Neuronal stem cell (in vitro differentiated cells): Measurements from ENCODE around the gene SAMD11.

Experiments used
- DNase-seq: peaks from one replicate; pipeline ENCODE4 v3.0.0-alpha.2; 2013; ENCODE audit warnings: low spot score
- H2AFZ ChIP-seq: one replicate; pipeline ENCODE4 v1.6.1; 2013; ENCODE audit warnings: mild to moderate bottlenecking, low read length, inconsistent platforms
- H2AK5ac ChIP-seq: 2 replicates; pipeline ENCODE4 v1.6.1; 2013; ENCODE audit warnings: low read depth, mild to moderate bottlenecking, inconsistent platforms, low read length, moderate library complexity, mixed read lengths
- H2BK120ac ChIP-seq: 2 replicates; pipeline ENCODE4 v1.6.1; 2013; ENCODE audit warnings: low read depth, mild to moderate bottlenecking, inconsistent platforms, low read length, moderate library complexity, mixed read lengths
- H2BK12ac ChIP-seq: one replicate; pipeline ENCODE4 v1.6.1; 2013; ENCODE audit warnings: low read length, inconsistent platforms
- H2BK15ac ChIP-seq: 2 replicates; pipeline ENCODE4 v1.6.1; 2013; ENCODE audit warnings: mild to moderate bottlenecking, low read length, inconsistent platforms, mixed read lengths
- H2BK5ac ChIP-seq: one replicate; pipeline ENCODE4 v1.6.1; 2013; ENCODE audit warnings: inconsistent platforms, mild to moderate bottlenecking, low read length, moderate library complexity
- H3K14ac ChIP-seq: one replicate; pipeline ENCODE4 v1.6.1; 2013; ENCODE audit warnings: low read length, inconsistent platforms
- H3K18ac ChIP-seq: 2 replicates; pipeline ENCODE4 v1.6.1; 2013; ENCODE audit warnings: low read length, inconsistent platforms
- H3K23ac ChIP-seq: 2 replicates; pipeline ENCODE4 v1.6.1; 2013; ENCODE audit warnings: low read depth, mild to moderate bottlenecking, mixed read lengths, low read length, inconsistent platforms; ENCODE audit not compliant: poor library complexity
- H3K27ac ChIP-seq: replicated peaks from 3 replicates; pipeline ENCODE4 v1.5.1; 2013; ENCODE audit warnings: low read length, inconsistent platforms
- H3K27me3 ChIP-seq, 3 experiments: 2 replicates each; pipeline ENCODE4 v1.6.1; 2013; ENCODE audit warnings: low read length in 3 of 3, mild to moderate bottlenecking in 2 of 3, inconsistent platforms in 1 of 3, low read depth in 1 of 3, mixed read lengths in 1 of 3, moderate library complexity in 1 of 3; ENCODE audit not compliant: control insufficient read depth in 3 of 3, insufficient read depth in 3 of 3
- H3K36me3 ChIP-seq, 2 donors: replicated peaks in 1 of 2; 2 replicates each; pipeline ENCODE4 v1.6.1; 2013; ENCODE audit warnings: low read length in 2 of 2; ENCODE audit not compliant: control insufficient read depth in 2 of 2, insufficient read depth in 2 of 2
- H3K4ac ChIP-seq: 2 replicates; pipeline ENCODE4 v1.6.1; 2013; ENCODE audit warnings: inconsistent platforms, mild to moderate bottlenecking, low read length, moderate library complexity
- H3K4me1 ChIP-seq, 2 donors: 1 replicate in 1 of 2; 2 replicates in 1 of 2; pipeline ENCODE4 v1.6.1; 2013; ENCODE audit warnings: low read length in 2 of 2, low read depth in 1 of 2; ENCODE audit not compliant: control insufficient read depth in 2 of 2, insufficient read depth in 1 of 2
- H3K4me2 ChIP-seq: one replicate; pipeline ENCODE4 v1.6.1; 2013; ENCODE audit warnings: mild to moderate bottlenecking, low read length, inconsistent platforms; ENCODE audit not compliant: insufficient read depth, poor library complexity, severe bottlenecking
- H3K4me3 ChIP-seq, 2 donors: 2 replicates each; pipeline ENCODE4 v1.5.1; 2013; ENCODE audit warnings: low read length in 2 of 2, mild to moderate bottlenecking in 2 of 2, inconsistent platforms in 1 of 2, moderate library complexity in 1 of 2
- H3K79me1 ChIP-seq: one replicate; pipeline ENCODE4 v1.6.1; 2013; ENCODE audit warnings: low read depth, mild to moderate bottlenecking, inconsistent platforms, low read length, moderate library complexity
- H3K9ac ChIP-seq: one replicate; pipeline ENCODE4 v1.6.1; 2013; ENCODE audit warnings: mild to moderate bottlenecking, low read depth, low read length, inconsistent platforms; ENCODE audit not compliant: poor library complexity
- H3K9me3 ChIP-seq, 2 donors: replicated peaks in 1 of 2; 2 replicates each; pipeline versions ENCODE3 to v1.6.1; 2013; ENCODE audit warnings: low read length in 2 of 2, mild to moderate bottlenecking in 2 of 2, inconsistent platforms in 1 of 2, low read depth in 1 of 2, mixed read lengths in 1 of 2, moderate library complexity in 1 of 2; ENCODE audit not compliant: control insufficient read depth in 2 of 2, insufficient read depth in 1 of 2
- H4K8ac ChIP-seq: one replicate; pipeline ENCODE4 v1.6.1; 2013; ENCODE audit warnings: low read depth, mild to moderate bottlenecking, inconsistent platforms, low read length, moderate library complexity
- H4K91ac ChIP-seq: one replicate; pipeline ENCODE4 v1.6.1; 2013; ENCODE audit warnings: low read length, low read depth, mild to moderate bottlenecking, inconsistent platforms; ENCODE audit not compliant: poor library complexity
- WGBS, 2 donors: extraction: QIAGEN DNeasy Blood & Tissue Kit; methylation state at CpG; one replicate each; pipeline ENCODE4 v1.1.7; 2013; ENCODE audit warnings: missing lambda C conversion rate in 2 of 2, mixed read lengths in 1 of 2; ENCODE audit not compliant: insufficient read length in 2 of 2, insufficient replicate concordance in 1 of 2; ENCODE audit errors: extremely low coverage in 2 of 2; 5-methylcytosine and 5-hydroxymethylcytosine counted together

The SAMD11 gene

DNA sequence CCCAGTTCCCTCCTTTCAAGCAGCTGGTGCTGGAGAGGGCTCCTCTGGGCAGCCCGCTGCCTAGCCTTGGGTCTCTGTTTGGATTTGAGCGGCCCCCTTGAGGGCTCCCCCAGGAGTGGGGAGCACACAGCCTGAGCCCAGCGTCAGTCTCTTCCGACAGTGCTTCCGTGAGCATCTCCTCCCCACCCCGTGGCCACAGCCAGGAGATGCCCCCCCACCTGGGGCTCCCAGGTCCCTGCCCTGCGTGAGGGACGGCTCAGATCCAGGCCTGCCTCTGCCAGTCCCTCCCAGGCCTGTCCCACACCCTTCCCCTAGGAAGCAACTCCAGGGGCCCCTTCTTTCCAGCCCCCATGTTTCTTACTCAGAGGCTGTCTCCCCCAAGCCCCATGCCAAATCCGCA, 3.5 kb downstream of the SAMD11 start:
- Histone ChIP-seq H3K14ac (peak overlapping the region; percentile 82), H3K27ac (no peak overlapping the region), H2AFZ (no peak overlapping the region), H3K23ac (peak overlapping the region; percentile 52), H3K36me3 (no peaks in the 10 kb centered on the region), H3K4ac (no peak overlapping the region), H2BK120ac (no peak overlapping the region), H2BK5ac (no peak overlapping the region), H2BK12ac (no peak overlapping the region), H3K9me3 (peaks cover 0 to 2% of the 10 kb centered on the region in 2 donors), H3K4me1 (peaks cover 8 to 22% of the 10 kb centered on the region in 2 donors), H3K9ac (no peak overlapping the region), H3K27me3 (peaks cover 55 to 96% (median 95%) of the 10 kb centered on the region in 3 experiments), H3K4me3 (no peak overlapping the region), H4K8ac (no peak overlapping the region), H2BK15ac (no peak overlapping the region), H3K18ac (peak overlapping the region; percentile 64), H3K4me2 (no peak overlapping the region), H3K79me1 (no peaks in the 10 kb centered on the region), H2AK5ac (peak overlapping the region; percentile 60), H4K91ac (no peak overlapping the region)
- DNase-seq = no peak
- WGBS, 2 donors = no CpG with 5 or more reads among the region's 9 CpGs

DNA sequence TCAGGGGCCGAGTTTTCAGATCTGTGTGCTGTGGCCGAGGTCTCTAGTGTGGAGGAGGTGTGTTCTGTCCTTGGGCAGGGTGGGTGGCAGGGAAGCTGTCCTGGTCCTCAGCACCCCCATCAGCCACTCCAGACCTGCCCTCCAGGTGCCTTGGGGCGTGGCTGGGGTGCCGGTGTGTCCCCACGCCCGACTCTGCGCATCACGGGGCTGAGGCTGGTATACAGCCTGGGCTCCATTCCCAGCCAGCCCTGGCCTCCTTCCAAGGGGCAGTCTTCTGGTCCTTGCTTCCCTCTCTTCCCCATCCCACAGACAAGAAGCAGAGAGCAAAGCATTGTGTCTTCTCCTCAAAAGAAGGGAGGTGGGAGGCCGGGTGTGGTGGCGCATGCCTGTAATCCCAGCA, 4.0 kb downstream of the SAMD11 start:
- Histone ChIP-seq H4K91ac (no peak overlapping the region), H2BK12ac (peak overlapping the region; percentile 90), H3K4me2 (no peak overlapping the region), H3K36me3 (no peaks in the 10 kb centered on the region), H3K27me3 (peaks cover 53 to 96% (median 95%) of the 10 kb centered on the region in 3 experiments), H2AFZ (no peak overlapping the region), H3K14ac (peak overlapping the region; percentile 82), H3K23ac (peak overlapping the region; percentile 31), H2AK5ac (no peak overlapping the region), H4K8ac (no peak overlapping the region), H3K18ac (peak overlapping the region; percentile 64), H3K9ac (no peak overlapping the region), H3K9me3 (peaks cover 0 to 2% of the 10 kb centered on the region in 2 donors), H3K4me1 (peaks cover 8 to 20% of the 10 kb centered on the region in 2 donors), H3K4me3 (no peak overlapping the region), H2BK5ac (no peak overlapping the region), H3K79me1 (no peaks in the 10 kb centered on the region), H3K4ac (peak overlapping the region; percentile 89), H2BK120ac (no peak overlapping the region), H3K27ac (no peak overlapping the region), H2BK15ac (no peak overlapping the region)
- no CpG with 5 or more reads among the region's 10 CpGs for WGBS, 2 donors
- no peak for DNase-seq

DNA sequence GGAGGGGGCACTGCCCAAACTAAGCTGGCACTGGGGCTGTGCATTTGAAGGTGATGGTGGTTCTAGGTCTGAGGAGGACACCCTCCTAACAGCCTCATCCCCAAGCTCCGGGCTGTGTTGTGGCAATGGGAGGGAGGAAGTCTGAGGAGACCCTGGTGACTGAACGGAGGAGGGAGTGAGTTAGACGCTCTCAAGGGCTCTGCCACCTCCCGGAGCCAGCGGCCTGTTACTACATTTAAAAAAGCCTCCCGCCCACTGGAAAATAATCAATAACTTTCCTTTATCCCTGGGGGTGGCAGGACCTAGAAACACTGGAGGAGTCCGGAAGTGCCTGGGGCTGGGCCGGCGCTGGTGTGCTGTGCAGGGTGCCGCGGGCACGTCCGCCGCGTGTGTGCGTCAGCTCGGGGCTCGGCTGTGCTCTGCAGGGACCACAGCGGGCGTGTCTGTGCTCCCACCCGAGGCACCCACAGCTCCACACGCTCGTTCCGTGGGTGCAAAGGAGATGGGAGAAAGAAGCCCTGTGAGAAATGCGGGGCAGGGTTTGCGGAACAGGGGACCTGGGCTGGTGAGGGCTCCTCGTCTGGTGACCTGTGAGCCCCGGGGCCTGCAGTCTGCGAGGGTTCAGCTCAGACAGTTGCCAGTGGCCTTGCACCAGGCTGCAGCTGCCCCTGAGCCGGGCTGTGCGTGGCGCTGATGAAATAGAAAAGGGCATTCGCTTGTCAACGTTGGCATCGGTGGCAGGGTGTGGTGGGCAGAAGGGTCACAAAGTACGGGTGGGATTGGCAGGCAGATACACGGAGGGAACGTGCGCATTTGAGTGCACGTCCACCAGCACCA, 5.3 kb downstream of the SAMD11 start:
- Histone ChIP-seq H3K27ac (no peak overlapping the region), H3K9me3 (peaks cover 0 to 2% of the 10 kb centered on the region in 2 donors), H2BK5ac (no peak overlapping the region), H3K4me1 (peaks cover 2 to 14% of the 10 kb centered on the region in 2 donors), H3K23ac (peak overlapping the region; percentile 73), H2BK15ac (no peak overlapping the region), H3K79me1 (no peaks in the 10 kb centered on the region), H3K4me3 (no peak overlapping the region), H2AFZ (no peak overlapping the region), H3K36me3 (no peaks in the 10 kb centered on the region), H3K18ac (peak overlapping the region; percentile 17), H4K91ac (no peak overlapping the region), H2AK5ac (no peak overlapping the region), H2BK12ac (no peak overlapping the region), H2BK120ac (no peak overlapping the region), H3K27me3 (peaks cover 47 to 96% (median 96%) of the 10 kb centered on the region in 3 experiments), H3K4ac (no peak overlapping the region), H3K14ac (peak overlapping the region; percentile 76), H3K9ac (no peak overlapping the region), H4K8ac (no peak overlapping the region), H3K4me2 (no peak overlapping the region)
- WGBS, 2 donors = no CpG with 5 or more reads among the region's 40 CpGs
- no peak for DNase-seq
